ENCODE results near the gene CDK1. TPM values are rescaled to one million over a fixed set of nuclear protein-coding genes. Genes with fewer than 3 reads are reported as not detected.
A peak's percentile ranks its signal among the peaks of the same experiment; 100 is the strongest.

Gene CDK1
- polyA plus RNA-seq, 1 donor (not counting 4 experiments of a cell fraction or from before 2014, with no cell fraction given): 43.8 TPM

DNA sequence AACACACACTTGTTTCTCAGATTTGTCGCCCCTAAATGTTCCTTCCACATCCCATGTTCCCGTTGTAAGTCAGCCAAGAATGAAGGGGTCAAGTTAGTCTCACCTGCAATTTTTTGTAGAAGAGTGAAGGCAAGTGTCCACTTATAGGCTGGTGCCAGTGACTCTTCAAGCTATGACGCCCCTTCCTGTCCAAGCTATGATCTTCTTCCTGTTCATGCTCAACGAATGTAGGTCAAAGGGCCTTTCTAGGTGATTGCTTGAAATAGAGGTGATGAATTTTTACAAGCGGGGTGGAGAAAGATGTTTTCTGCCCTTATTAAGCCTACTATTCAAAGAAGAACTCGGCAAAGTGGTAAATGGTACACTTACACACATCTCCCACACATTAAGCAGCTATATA lies 41.0 kb downstream of the CDK1 start:
- no peaks in the 10 kb centered on the region for H4K20me1 ChIP-seq (ENCODE audit: control insufficient read depth, extremely low read depth, insufficient read depth, low read length)
- FAIRE-seq: no peak

DNA sequence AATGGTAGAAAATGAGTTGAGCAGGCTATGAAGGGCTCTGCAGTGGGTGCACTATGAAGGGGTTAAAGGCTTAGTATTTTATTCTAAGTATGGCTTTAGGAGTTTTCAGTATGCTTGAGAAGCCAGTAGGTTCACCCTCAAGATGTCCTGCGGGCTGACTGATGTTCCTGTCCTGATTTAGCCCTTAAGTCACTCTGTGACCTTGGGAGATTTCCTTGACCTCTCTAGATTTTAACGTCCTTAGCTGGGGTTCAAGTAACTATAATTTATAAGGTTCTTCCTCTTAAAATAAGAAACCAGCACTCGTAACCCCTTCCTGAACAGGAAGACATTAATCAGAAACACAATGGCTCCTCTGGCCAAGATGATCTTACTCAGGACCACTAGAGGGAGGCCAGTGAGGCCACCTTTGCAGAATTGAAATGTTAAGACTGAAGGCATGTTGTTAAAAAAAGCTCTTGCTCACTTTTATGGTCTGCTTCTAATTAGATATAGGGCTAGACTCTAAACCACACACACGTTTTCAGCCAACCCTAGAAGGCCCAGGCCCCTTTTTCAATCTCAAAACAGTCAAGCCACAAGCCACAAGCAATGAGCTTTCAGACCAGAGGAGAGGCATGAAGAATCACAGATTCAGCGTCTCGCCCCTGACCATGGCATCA lies 41.9 kb downstream of the CDK1 start:
- no peak overlapping the region for H3K4me3 ChIP-seq (ENCODE audit: control insufficient read depth in 2 of 3, extremely low read depth in 1 of 3, insufficient read depth in 2 of 3, low read depth in 1 of 3, low read length in 3 of 3)
- H3K79me2 ChIP-seq (ENCODE audit: control insufficient read depth, insufficient read depth, low read length): no peaks in the 10 kb centered on the region
- H3K36me3 ChIP-seq (ENCODE audit: control insufficient read depth in 2 of 2, extremely low read depth in 1 of 2, insufficient read depth in 2 of 2, low read length in 2 of 2): no peaks in the 10 kb centered on the region
- no peaks in the 10 kb centered on the region for H3K9me1 ChIP-seq (ENCODE audit: control insufficient read depth, extremely low read depth, insufficient read depth, low read length)
- no peaks in the 10 kb centered on the region for H3K9me3 ChIP-seq (ENCODE audit: control insufficient read depth, low read depth, low read length)
- H3K4me2 ChIP-seq (ENCODE audit: control insufficient read depth, extremely low read depth, insufficient read depth, low read depth, low read length): no peak overlapping the region
- no peak overlapping the region for H3K9ac ChIP-seq (ENCODE audit: control insufficient read depth, extremely low read depth, insufficient read depth, low read length)
- TF ChIP-seq EZH2 (IDR thresholded peaks at IDR 0.05; ENCODE audit: low read length): no peak
- TF ChIP-seq, protein P1, sequence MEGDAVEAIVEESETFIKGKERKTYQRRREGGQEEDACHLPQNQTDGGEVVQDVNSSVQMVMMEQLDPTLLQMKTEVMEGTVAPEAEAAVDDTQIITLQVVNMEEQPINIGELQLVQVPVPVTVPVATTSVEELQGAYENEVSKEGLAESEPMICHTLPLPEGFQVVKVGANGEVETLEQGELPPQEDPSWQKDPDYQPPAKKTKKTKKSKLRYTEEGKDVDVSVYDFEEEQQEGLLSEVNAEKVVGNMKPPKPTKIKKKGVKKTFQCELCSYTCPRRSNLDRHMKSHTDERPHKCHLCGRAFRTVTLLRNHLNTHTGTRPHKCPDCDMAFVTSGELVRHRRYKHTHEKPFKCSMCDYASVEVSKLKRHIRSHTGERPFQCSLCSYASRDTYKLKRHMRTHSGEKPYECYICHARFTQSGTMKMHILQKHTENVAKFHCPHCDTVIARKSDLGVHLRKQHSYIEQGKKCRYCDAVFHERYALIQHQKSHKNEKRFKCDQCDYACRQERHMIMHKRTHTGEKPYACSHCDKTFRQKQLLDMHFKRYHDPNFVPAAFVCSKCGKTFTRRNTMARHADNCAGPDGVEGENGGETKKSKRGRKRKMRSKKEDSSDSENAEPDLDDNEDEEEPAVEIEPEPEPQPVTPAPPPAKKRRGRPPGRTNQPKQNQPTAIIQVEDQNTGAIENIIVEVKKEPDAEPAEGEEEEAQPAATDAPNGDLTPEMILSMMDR (optimal IDR thresholded peaks at IDR 0.05 in 1 of 3, IDR thresholded peaks at IDR 0.05 in 1 of 3, conservative IDR thresholded peaks at IDR 0.05 in 1 of 3; ENCODE audit: extremely low read depth in 1 of 3, insufficient read depth in 2 of 3, low read length in 3 of 3): peak in 1 of 3 experiments; percentile 18
- dilution Hi-C loops (cut with MboI; ENCODE audit: extremely low pct_ligation_motif_present, low sequenced_read_pairs): no loop called here
- H3K4me1 ChIP-seq (ENCODE audit: control insufficient read depth, extremely low read depth, insufficient read depth, low read length): no peaks in the 10 kb centered on the region
- no peak overlapping the region for H2AFZ ChIP-seq (ENCODE audit: control insufficient read depth, low read length)
- H3K27ac ChIP-seq (ENCODE audit: control insufficient read depth, insufficient read depth, low read length): no peak overlapping the region
- DNase-seq (ENCODE audit: low read depth, low spot score) (no peak), FAIRE-seq (no peak)
- no peaks in the 10 kb centered on the region for H4K20me1 ChIP-seq (ENCODE audit: control insufficient read depth, extremely low read depth, insufficient read depth, low read length)
- no peaks in the 10 kb centered on the region for H3K27me3 ChIP-seq (ENCODE audit: control insufficient read depth, extremely low read depth, insufficient read depth, low read length)

More for the DNA sequence above, 41.0 kb downstream of the CDK1 start:
- no peak overlapping the region for H3K9ac ChIP-seq (ENCODE audit: control insufficient read depth, extremely low read depth, insufficient read depth, low read length)
- no peak for TF ChIP-seq EZH2 (IDR thresholded peaks at IDR 0.05; ENCODE audit: low read length)
- TF ChIP-seq, protein P1 (optimal IDR thresholded peaks at IDR 0.05 in 1 of 3, IDR thresholded peaks at IDR 0.05 in 1 of 3, conservative IDR thresholded peaks at IDR 0.05 in 1 of 3; ENCODE audit: extremely low read depth in 1 of 3, insufficient read depth in 2 of 3, low read length in 3 of 3): no peak
- H3K27me3 ChIP-seq (ENCODE audit: control insufficient read depth, extremely low read depth, insufficient read depth, low read length): no peaks in the 10 kb centered on the region
- H3K4me3 ChIP-seq (ENCODE audit: control insufficient read depth in 2 of 3, extremely low read depth in 1 of 3, insufficient read depth in 2 of 3, low read depth in 1 of 3, low read length in 3 of 3): no peak overlapping the region
- H3K9me3 ChIP-seq (ENCODE audit: control insufficient read depth, low read depth, low read length): no peaks in the 10 kb centered on the region
- H3K79me2 ChIP-seq (ENCODE audit: control insufficient read depth, insufficient read depth, low read length): no peaks in the 10 kb centered on the region
- no peak for DNase-seq (ENCODE audit: low read depth, low spot score)
- no peak overlapping the region for H2AFZ ChIP-seq (ENCODE audit: control insufficient read depth, low read length)
- no peaks in the 10 kb centered on the region for H3K36me3 ChIP-seq (ENCODE audit: control insufficient read depth in 2 of 2, extremely low read depth in 1 of 2, insufficient read depth in 2 of 2, low read length in 2 of 2)
- no peaks in the 10 kb centered on the region for H3K9me1 ChIP-seq (ENCODE audit: control insufficient read depth, extremely low read depth, insufficient read depth, low read length)
- dilution Hi-C loops (cut with MboI; ENCODE audit: extremely low pct_ligation_motif_present, low sequenced_read_pairs): no loop called here
- no peak overlapping the region for H3K27ac ChIP-seq (ENCODE audit: control insufficient read depth, insufficient read depth, low read length)
- H3K4me1 ChIP-seq (ENCODE audit: control insufficient read depth, extremely low read depth, insufficient read depth, low read length): no peaks in the 10 kb centered on the region
- no peak overlapping the region for H3K4me2 ChIP-seq (ENCODE audit: control insufficient read depth, extremely low read depth, insufficient read depth, low read depth, low read length)
